GM12892 (cell line): Measurements from ENCODE around the gene PLSCR4.

ENCODE experiments used
- POLR2A ChIP-seq: IDR thresholded peaks from 2 replicates; pipeline ENCODE4 v1.6.1; 2011; ENCODE audit warnings: low read depth, low read length, control low read depth
- POLR2AphosphoS5 ChIP-seq: IDR thresholded peaks from 2 replicates; pipeline ENCODE4 v1.6.1; 2011; ENCODE audit warnings: low read depth, low read length, control low read depth
- TAF1 ChIP-seq: IDR thresholded peaks from 2 replicates; pipeline ENCODE4 v1.6.1; 2011; ENCODE audit warnings: low read depth, mild to moderate bottlenecking, control low read depth, low read length, borderline replicate concordance

DNA sequence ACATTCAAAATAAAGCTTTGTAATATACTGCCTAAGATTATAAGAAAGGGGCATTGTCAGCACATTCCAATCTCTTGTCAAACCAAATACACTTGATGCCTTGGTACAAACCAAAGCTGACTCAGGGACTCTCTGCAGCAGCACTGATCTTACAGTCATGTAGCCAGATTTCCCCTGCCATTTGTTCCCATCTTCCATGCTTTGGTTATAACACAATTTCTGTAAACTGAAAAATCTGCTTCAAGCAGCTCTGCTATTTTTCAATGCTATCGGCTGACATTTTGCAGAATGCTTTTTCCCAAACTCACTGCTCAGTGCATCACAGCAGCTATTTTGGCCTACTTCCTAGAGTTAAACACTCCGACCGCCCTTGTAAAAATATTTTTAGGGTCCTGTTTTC, 108.1 kb downstream of the PLSCR4 start:
- TF ChIP-seq POLR2AphosphoS5: no peak
- TF ChIP-seq POLR2A: no peak
- TF ChIP-seq TAF1: no peak
